OCI-LY7 (cell line): ENCODE data around the gene CAMSAP2. TPM values are rescaled to one million over a fixed set of nuclear protein-coding genes. Genes with fewer than 3 reads are reported as not detected.

Experiments used
- BruUV-seq: library from RNA; stranded (reverse); fragments of 400-500 nt; replicated peaks from 2 replicates; lab custom pipeline; 2021; lab: Mats Ljungman, UMichigan
- CTCF ChIA-PET: fragments of 300-600 bp; sonication (Branson Sonifier 250); formaldehyde crosslinking; loops from one replicate; lab custom pipeline; 2022; ENCODE audit warnings: antibody characterized with exemption; ENCODE audit not compliant: unreplicated experiment; lab: Charles Lee
- POLR2A ChIA-PET: fragments of 300-600 bp; sonication (Branson Sonifier 250); formaldehyde crosslinking; loops from one replicate; lab custom pipeline; 2022; ENCODE audit warnings: antibody characterized with exemption; lab: Charles Lee
- DNase-seq: peaks from one replicate; pipeline ENCODE4 v3.0.0-alpha.2; 2015; ENCODE audit warnings: low spot score
- H2AFZ ChIP-seq: fragments of 200-600 bp; sonication (generic), shearing (Covaris generic); 2 replicates; pipeline ENCODE4 v1.6.1; 2014; ENCODE audit warnings: mild to moderate bottlenecking, antibody characterized with exemption, low read length, moderate library complexity
- H3K27ac ChIP-seq: fragments of 200-600 bp; sonication (generic); 2 replicates; pipeline ENCODE4 v1.5.1; 2014; ENCODE audit warnings: mixed run types, low read depth, mild to moderate bottlenecking, moderate library complexity, low read length, inconsistent platforms; ENCODE audit not compliant: poor library complexity, severe bottlenecking
- H3K36me3 ChIP-seq: fragments of 200-600 bp; sonication (generic); 2 replicates; pipeline ENCODE4 v1.6.1; 2014; ENCODE audit warnings: mild to moderate bottlenecking, antibody characterized with exemption, low read length, moderate library complexity, mixed read lengths; ENCODE audit not compliant: insufficient read depth
- H3K4me1 ChIP-seq: fragments of 200-600 bp; sonication (generic); 2 replicates; pipeline ENCODE4 v1.5.1; 2014; ENCODE audit warnings: mild to moderate bottlenecking, low read length; ENCODE audit not compliant: insufficient read depth, poor library complexity, severe bottlenecking
- H3K4me2 ChIP-seq: fragments of 200-600 bp; sonication (generic); 2 replicates; pipeline ENCODE4 v1.6.1; 2014; ENCODE audit warnings: mild to moderate bottlenecking, low read length
- H3K4me3 ChIP-seq: fragments of 200-600 bp; sonication (generic); 2 replicates; pipeline ENCODE4 v1.5.1; 2014; ENCODE audit warnings: mild to moderate bottlenecking, low read depth, low read length; ENCODE audit not compliant: poor library complexity, severe bottlenecking
- H3K79me2 ChIP-seq: fragments of 200-600 bp; sonication (generic); 2 replicates; pipeline ENCODE4 v1.6.1; 2016; ENCODE audit warnings: low read depth, mild to moderate bottlenecking, low read length, moderate library complexity, mixed read lengths; ENCODE audit not compliant: insufficient read depth
- H3K9me2 ChIP-seq: fragments of 200-600 bp; sonication (generic); 2 replicates; pipeline ENCODE4 v1.6.1; 2016; ENCODE audit warnings: mild to moderate bottlenecking, low read length, mixed read lengths; ENCODE audit not compliant: insufficient read depth
- H3K9me3 ChIP-seq: fragments of 200-600 bp; sonication (generic); 2 replicates; pipeline ENCODE4 v1.6.1; 2014; ENCODE audit warnings: mild to moderate bottlenecking, mixed run types, low read length, mixed read lengths
- H4K20me1 ChIP-seq: fragments of 200-600 bp; sonication (generic); 2 replicates; pipeline ENCODE4 v1.6.1; 2014; ENCODE audit warnings: mild to moderate bottlenecking, antibody characterized with exemption, low read length, moderate library complexity, mixed read lengths; ENCODE audit not compliant: insufficient read depth
- CTCF ChIP-seq: fragments of 200-600 bp; sonication (generic); conservative IDR thresholded peaks from 2 replicates; pipeline ENCODE4 v1.5.1; 2014; ENCODE audit warnings: mild to moderate bottlenecking, antibody characterized with exemption, low read length, moderate library complexity, mixed read lengths
- EZH2phosphoT487 ChIP-seq: fragments of 200-600 bp; sonication (generic); IDR thresholded peaks from 2 replicates; pipeline ENCODE4 v1.6.1; 2018; ENCODE audit warnings: low read depth, borderline replicate concordance, mild to moderate bottlenecking, mixed run types, antibody characterized with exemption, low read length, moderate library complexity, mixed read lengths
- intact Hi-C: fragments of 100-400 bp; cut with micrococcal nuclease; formaldehyde crosslinking; loops from one replicate; pipeline ENCODE4 v1.10.0; 2022; ENCODE audit not compliant: unreplicated experiment
- total RNA-seq, 2 experiments: library from RNA; depleted of rRNA in 1 of 2; stranded (reverse); fragments of >200 nt in 1 of 2; shearing (Covaris generic) in 1 of 2; gene quantifications; 2 replicates each; pipeline ENCODE4 v1.2.3, GENCODE V29; 2014 to 2022

Gene CAMSAP2
- total RNA-seq, 2 experiments from 2014 or later: 9.2 to 14.9 TPM

GRCh38 chr1:200738949-200739651 is 407 bp downstream of the CAMSAP2 start:
- H3K4me2 ChIP-seq: peak overlapping the region; percentile 83
- H2AFZ ChIP-seq: peak overlapping the region; percentile 89
- H3K36me3 ChIP-seq: no peaks in the 10 kb centered on the region
- no peaks in the 10 kb centered on the region for H3K9me3 ChIP-seq
- peaks cover 23% of the 10 kb centered on the region for H3K4me1 ChIP-seq
- peaks cover 12% of the 10 kb centered on the region; the same call in 1 of the 2 replicates for H4K20me1 ChIP-seq
- peak overlapping the region; percentile 55 for H3K27ac ChIP-seq
- CTCF ChIA-PET: interaction anchor here (1.5 kb wide), 1 partner anchor 8 kb away, joined by 3 read pairs; no protein-coding TSS in a partner anchor
- H3K9me2 ChIP-seq: no peaks in the 10 kb centered on the region
- H3K79me2 ChIP-seq: peaks cover 42% of the 10 kb centered on the region
- intact Hi-C loops: loop anchor here (1.0 to 5.0 kb wide), 2 partner anchors 69 to 117 kb away; partner anchors contain the start of gene KIF14
- no TSS peak for BruUV-seq
- H3K4me3 ChIP-seq: peak overlapping the region; percentile 97
- TF ChIP-seq CTCF (no peak), EZH2phosphoT487 (no peak)
- peak; percentile 70 for DNase-seq
- POLR2A ChIA-PET: interaction anchor here (0.9 to 2.7 kb wide), 5 partner anchors 9 to 69 kb away, joined by 3 to 19 read pairs (median 5); no protein-coding TSS in a partner anchor

GRCh38 chr1:200739702-200740570 is 1.2 kb downstream of the CAMSAP2 start:
- Histone ChIP-seq H3K4me3 (peak overlapping the region; percentile 97), H3K9me3 (no peaks in the 10 kb centered on the region), H3K79me2 (peaks cover 51% of the 10 kb centered on the region), H4K20me1 (peaks cover 12% of the 10 kb centered on the region; the same call in 1 of the 2 replicates), H3K4me1 (peaks cover 23% of the 10 kb centered on the region), H3K27ac (no peak overlapping the region), H2AFZ (peak overlapping the region; percentile 89; the same call in 1 of the 2 replicates), H3K36me3 (no peaks in the 10 kb centered on the region), H3K9me2 (no peaks in the 10 kb centered on the region), H3K4me2 (peak overlapping the region; percentile 83)
- TF ChIP-seq EZH2phosphoT487: no peak
- no peak for TF ChIP-seq CTCF
- CTCF ChIA-PET: no interaction called here
- POLR2A ChIA-PET: interaction anchor here (0.6 to 1.5 kb wide), 3 partner anchors 9 to 116 kb away, joined by 3 to 5 read pairs (median 4); no protein-coding TSS in a partner anchor
- intact Hi-C loops: loop anchor here (2.0 to 5.0 kb wide), 2 partner anchors 63 to 118 kb away; partner anchors contain the start of gene KIF14
- DNase-seq: peak; percentile 10
- BruUV-seq: no TSS peak
